K562 (cell line): ENCODE data around the gene CALY. TPM values are rescaled to one million over a fixed set of nuclear protein-coding genes. Genes with fewer than 3 reads are reported as not detected.

Experiments
- ATAC-seq: fragments of 200-7000 bp; cut with Tn5 transposase; 3 replicates; pipeline ENCODE4 v1.9.1; 2020; ENCODE audit warnings: moderate library complexity
- BruUV-seq: library from RNA; stranded (reverse); fragments of 400-500 nt; replicated peaks from 2 replicates; lab custom pipeline; 2021; lab: Mats Ljungman, UMichigan
- CTCF ChIA-PET: fragments of 300-600 bp; formaldehyde crosslinking; extraction: SDS; loops from one replicate; lab custom pipeline; 2021; ENCODE audit warnings: low intra/inter-chr PET ratio; lab: Yijun Ruan, JAX
- POLR2A ChIA-PET: fragments of 300-600, 350-650 bp; sonication (Branson Sonifier 250); formaldehyde crosslinking; extraction: SDS; loops from one replicate; lab custom pipeline; 2021; ENCODE audit warnings: antibody characterized with exemption, inconsistent platforms; lab: Yijun Ruan, JAX
- DNase-seq, 4 experiments: peaks; one replicate each; pipeline versions ENCODE4 v3.0.0 to v3.0.0-alpha.2; 2011 to 2018; ENCODE audit warnings: low spot score in 3 of 4, mixed read lengths in 3 of 4; ENCODE audit errors: extremely low read depth in 1 of 4
- FAIRE-seq: peaks from 2 replicates; lab custom pipeline; 2011; peaks lifted over from hg19 to GRCh38; lab: Jason Lieb, UNC
- H2AFZ ChIP-seq: 2 replicates; pipeline ENCODE4 v1.6.0; 2011; ENCODE audit warnings: low read depth, low read length, control low read depth, inconsistent platforms
- H3K27ac ChIP-seq: fragments of 200-600 bp; 3 replicates; pipeline ENCODE4 v1.8.0; 2011; ENCODE audit warnings: low read depth, mild to moderate bottlenecking, control low read depth, inconsistent platforms, low read length, moderate library complexity, mixed read lengths; ENCODE audit errors: extremely low read depth
- H3K27me3 ChIP-seq, 2 experiments: fragments of 300-600 bp in 1 of 2; 2 replicates in 1 of 2; 3 replicates in 1 of 2; pipeline versions ENCODE4 v1.6.0 to v1.8.0; 2011; ENCODE audit warnings: inconsistent platforms in 2 of 2, low read length in 2 of 2, mild to moderate bottlenecking in 1 of 2, mixed read lengths in 1 of 2, moderate library complexity in 1 of 2; ENCODE audit not compliant: control insufficient read depth in 2 of 2, insufficient read depth in 2 of 2
- H3K36me3 ChIP-seq: fragments of 300-600 bp; 3 replicates; pipeline ENCODE4 v1.8.0; 2011; ENCODE audit warnings: mild to moderate bottlenecking, low read length, inconsistent platforms; ENCODE audit not compliant: control insufficient read depth, insufficient read depth
- H3K4me1 ChIP-seq, 2 experiments: fragments of 200-600 bp in 1 of 2; replicated peaks in 1 of 2; 2 replicates in 1 of 2; 3 replicates in 1 of 2; pipeline versions ENCODE4 v1.5.1 to v1.8.0; 2011; ENCODE audit warnings: inconsistent platforms in 2 of 2, low read length in 2 of 2, mild to moderate bottlenecking in 1 of 2, mixed read lengths in 1 of 2, moderate library complexity in 1 of 2; ENCODE audit not compliant: control insufficient read depth in 2 of 2, insufficient read depth in 2 of 2
- H3K4me2 ChIP-seq: 2 replicates; pipeline ENCODE4 v1.6.1; 2011; ENCODE audit warnings: low read length, control low read depth, inconsistent platforms, mixed read lengths; ENCODE audit not compliant: insufficient read depth
- H3K4me3 ChIP-seq: fragments of 200-600 bp; sonication (generic), shearing (Covaris generic); 2 replicates; pipeline ENCODE4 v1.5.1; 2016; ENCODE audit warnings: control low read depth, inconsistent platforms
- H3K79me2 ChIP-seq: fragments of 200-600 bp; 3 replicates; pipeline ENCODE4 v1.8.0; 2011; ENCODE audit warnings: low read length, inconsistent platforms; ENCODE audit not compliant: control insufficient read depth, insufficient read depth
- H3K9ac ChIP-seq, 2 experiments: 2 replicates each; pipeline versions ENCODE4 v1.6.0 to v1.6.1; 2011; ENCODE audit warnings: low read depth in 2 of 2, low read length in 2 of 2, control low read depth in 1 of 2, inconsistent platforms in 1 of 2, mild to moderate bottlenecking in 1 of 2, mixed read lengths in 1 of 2; ENCODE audit not compliant: insufficient read depth in 1 of 2
- H3K9me1 ChIP-seq: one replicate; pipeline ENCODE4 v1.6.0; 2011; ENCODE audit warnings: inconsistent platforms, mild to moderate bottlenecking, low read length, moderate library complexity; ENCODE audit not compliant: control insufficient read depth, insufficient read depth
- H3K9me3 ChIP-seq: replicated peaks from 2 replicates; pipeline ENCODE4 v1.5.1; 2011; ENCODE audit warnings: low read depth, low read length, inconsistent platforms; ENCODE audit not compliant: control insufficient read depth, insufficient read depth
- H4K20me1 ChIP-seq: replicated peaks from 2 replicates; pipeline ENCODE4 v1.6.1; 2011; ENCODE audit warnings: low read length, inconsistent platforms, mixed read lengths; ENCODE audit not compliant: control insufficient read depth, insufficient read depth
- MEIS2 ChIP-seq: fragments of 450-650 bp; IDR thresholded peaks from 2 replicates; pipeline ENCODE4 v1.6.1; 2014; ENCODE audit warnings: mild to moderate bottlenecking; ENCODE audit not compliant: partially characterized antibody
- MYBL2 ChIP-seq, 2 experiments: fragments of 450-650 bp in 1 of 2; sonication (generic) in 1 of 2; formaldehyde crosslinking in 1 of 2; IDR thresholded peaks; 2 replicates each; pipeline versions ENCODE4 v1.6.1 to v1.8.1; 2017 to 2022; ENCODE audit warnings: borderline replicate concordance in 1 of 2, inconsistent platforms in 1 of 2, low read depth in 1 of 2, mild to moderate bottlenecking in 1 of 2, missing genetic modification reagents in 1 of 2, moderate library complexity in 1 of 2
- RBFOX2 ChIP-seq: fragments of 200-400 bp; formaldehyde crosslinking; IDR thresholded peaks from 2 replicates; pipeline ENCODE4 v1.6.1; 2017; ENCODE audit warnings: low read depth, mild to moderate bottlenecking, low read length, moderate library complexity
- TSHZ1 ChIP-seq: fragments of 250-450 bp; sonication (Bioruptor Pico); IDR thresholded peaks from 2 replicates; pipeline ENCODE4 v1.4.0; 2020; ENCODE audit warnings: mild to moderate bottlenecking, moderate library complexity
- ZNF707 ChIP-seq: fragments of 250-450 bp; sonication (Bioruptor Pico); conservative IDR thresholded peaks from 2 replicates; pipeline ENCODE4 v1.8.0; 2022; ENCODE audit warnings: inconsistent platforms, mild to moderate bottlenecking, moderate library complexity
- WGBS: fragments of 100-300 bp; shearing (Covaris generic); methylation state at CpG from one replicate; pipeline ENCODE4 v1.1.6; 2016; ENCODE audit warnings: low coverage, mixed read lengths; ENCODE audit not compliant: insufficient coverage; ENCODE audit errors: missing lambda C conversion rate; 5-methylcytosine and 5-hydroxymethylcytosine counted together
- in situ Hi-C: fragments of 300-500 bp; cut with MboI; formaldehyde crosslinking; loops from 4 replicates; pipeline ENCODE4 v1.15.0; 2018; ENCODE audit warnings: inconsistent platforms, mixed read lengths
- intact Hi-C: fragments of 100-400 bp; cut with micrococcal nuclease; formaldehyde crosslinking; loops from 2 replicates; pipeline ENCODE4 v1.14.2; 2022
- polyA plus RNA-seq, 8 experiments: library from polyadenylated mRNA; depleted of rRNA in 4 of 8; stranded (reverse) in 5 of 8; unstranded in 3 of 8; fragments of >200 nt; fragmentation: Nextera tagmentation in 2 of 8; fragmentation: Illumina TruSeq in 1 of 8; extraction: Ambion mirVana in 2 of 8; extraction: Trizol in 1 of 8; gene quantifications; 2 replicates each; pipeline versions ENCODE4 v1.2.1 to v1.2.3, GENCODE V29; 2011 to 2014; ENCODE audit warnings: inconsistent platforms in 1 of 8, missing spikeins in 1 of 8
- total RNA-seq, 7 experiments: library from RNA; depleted of rRNA in 6 of 7; stranded (reverse); fragments of >200 nt in 6 of 7; fragmentation: Illumina TruSeq in 2 of 7; extraction: Trizol in 2 of 7; gene quantifications; 2 replicates each; pipeline versions ENCODE4 v1.2.1 to v1.2.3, GENCODE V29; 2011 to 2021; ENCODE audit warnings: low replicate concordance in 1 of 7

CALY gene
- total and polyA plus RNA-seq, 9 of the 15 experiments (the other 6 are each of a cell fraction or from before 2014, with no cell fraction given) = not detected

- H3K36me3 ChIP-seq = peaks cover 70% of the 10 kb centered on the region; the same call in 2 of the 3 replicates
- H3K9me3 ChIP-seq = no peaks in the 10 kb centered on the region
- TF ChIP-seq TSHZ1 (CRISPR knock-in tag) (no peak), ZNF707 (CRISPR knock-in tag) (no peak), MEIS2 (no peak), RBFOX2 (0 out of 2 replicates have a peak, but pooled peaks have one; percentile 4), MYBL2 (IDR thresholded peaks at IDR 0.05; ENCODE audit: low read depth) (no peak), MYBL2 (CRISPR knock-in tag; IDR thresholded peaks at IDR 0.05; ENCODE audit: borderline replicate concordance) (no peak)
- TF ChIP-seq, all 486 proteins: peak for 1
- DNase-seq (no peak), ATAC-seq (no peak), FAIRE-seq (no peak)
- Histone ChIP-seq H3K4me3 (no peak overlapping the region), H3K27me3 (no peaks in the 10 kb centered on the region), H3K4me1 (peaks cover 3 to 8% of the 10 kb centered on the region in 2 experiments; a peak in 3 of 5 replicates), H2AFZ (no peak overlapping the region), H3K79me2 (no peaks in the 10 kb centered on the region), H3K27ac (no peak overlapping the region), H3K4me2 (no peak overlapping the region), H3K9ac (no peak overlapping the region), H4K20me1 (0 out of 2 replicates have a peak, but pooled peaks cover 3% of the 10 kb centered on the region), H3K9me1 (no peaks in the 10 kb centered on the region)
- intact Hi-C loops = no loop called here
- ChIA-PET POLR2A (no interaction called here), CTCF (no interaction called here)
- WGBS = 100% methylated on average over 5 of the region's 13 CpGs
- in situ Hi-C loops = no loop called here
- BruUV-seq = no TSS peak
These were observed 28.9 kb upstream of the CALY start for GRCh38 chr10:133365461-133366129.
